HCT116 (cell line): Measurements from ENCODE around the gene SFR1. TPM values are rescaled to one million over a fixed set of nuclear protein-coding genes. Genes with fewer than 3 reads are reported as not detected.

Experiments used
- ATAC-seq: fragments of 200-7000 bp; cut with Tn5 transposase; 2 replicates; pipeline ENCODE4 v1.9.1; 2020; ENCODE audit warnings: mild to moderate bottlenecking, moderate library complexity
- BruUV-seq: library from RNA; stranded (reverse); fragments of 400-500 nt; replicated peaks from 2 replicates; lab custom pipeline; 2021; lab: Mats Ljungman, UMichigan
- CTCF ChIA-PET: fragments of 300-600 bp; sonication (Branson Sonifier 250); formaldehyde crosslinking; loops from one replicate; lab custom pipeline; 2021; ENCODE audit warnings: antibody characterized with exemption; lab: Charles Lee
- POLR2A ChIA-PET: fragments of 300-600, 350-600 bp; sonication (Branson Sonifier 250); formaldehyde crosslinking; loops from one replicate; lab custom pipeline; 2021; ENCODE audit warnings: antibody characterized with exemption; lab: Charles Lee
- RAD21 ChIA-PET, 2 experiments: fragments of 300-600 bp; sonication (Branson Sonifier 250); formaldehyde crosslinking; loops; one replicate each; lab custom pipeline; 2023; ENCODE audit warnings: low total read pairs in 2 of 2; ENCODE audit not compliant: uncharacterized antibody in 2 of 2, unreplicated experiment in 2 of 2, low non-redundant PET in 1 of 2; lab: Charles Lee
- DNase-seq: peaks from one replicate; pipeline ENCODE4 v3.0.0-alpha.2; 2010; ENCODE audit warnings: low read depth, low spot score
- H2AFZ ChIP-seq: fragments of 200-600 bp; shearing (Covaris generic), sonication (generic); 2 replicates; pipeline ENCODE4 v1.6.1; 2017; ENCODE audit warnings: low read depth, mixed run types, mixed read lengths, antibody characterized with exemption, low read length; ENCODE audit not compliant: poor library complexity, severe bottlenecking
- H3K27ac ChIP-seq: 2 replicates; pipeline ENCODE4 v1.5.1; 2012; ENCODE audit warnings: low read depth, low read length
- H3K27me3 ChIP-seq: fragments of 200-600 bp; sonication (generic); 2 replicates; pipeline ENCODE4 v1.6.1; 2016; ENCODE audit warnings: mixed run types, low read length, mixed read lengths; ENCODE audit not compliant: insufficient read depth
- H3K36me3 ChIP-seq, 2 experiments: fragments of 200-500 bp in 1 of 2; fragments of 200-600 bp in 1 of 2; sonication (Bioruptor generic) in 1 of 2; sonication (generic) in 1 of 2; 2 replicates each; pipeline versions ENCODE4 v1.5.1 to v1.6.1; 2014 to 2016; ENCODE audit warnings: low read length in 2 of 2, inconsistent platforms in 1 of 2, mixed read lengths in 1 of 2, mixed run types in 1 of 2; ENCODE audit not compliant: insufficient read depth in 2 of 2, control insufficient read depth in 1 of 2
- H3K4me1 ChIP-seq, 2 experiments: fragments of 200-600 bp in 1 of 2; sonication (generic) in 1 of 2; 2 replicates each; pipeline versions ENCODE4 v1.5.1 to v1.6.1; 2012 to 2017; ENCODE audit warnings: low read length in 2 of 2, inconsistent platforms in 1 of 2, mild to moderate bottlenecking in 1 of 2, mixed read lengths in 1 of 2, mixed run types in 1 of 2, moderate library complexity in 1 of 2; ENCODE audit not compliant: insufficient read depth in 2 of 2, control insufficient read depth in 1 of 2
- H3K4me2 ChIP-seq: fragments of 200-600 bp; sonication (generic); 2 replicates; pipeline ENCODE4 v1.6.1; 2017; ENCODE audit warnings: mixed run types, low read length, mixed read lengths
- H3K4me3 ChIP-seq, 2 experiments: fragments of 200-600 bp in 1 of 2; sonication (generic) in 1 of 2; replicated peaks in 1 of 2; 2 replicates each; pipeline ENCODE4 v1.5.1; 2011 to 2016; ENCODE audit warnings: low read length in 2 of 2, control low read depth in 1 of 2, low read depth in 1 of 2, mild to moderate bottlenecking in 1 of 2, mixed read lengths in 1 of 2, mixed run types in 1 of 2
- H3K79me2 ChIP-seq: fragments of 200-600 bp; sonication (generic); 2 replicates; pipeline ENCODE4 v1.6.1; 2017; ENCODE audit warnings: mild to moderate bottlenecking, mixed run types, low read length, moderate library complexity, mixed read lengths; ENCODE audit not compliant: insufficient read depth
- H3K9ac ChIP-seq: fragments of 200-600 bp; sonication (generic); 2 replicates; pipeline ENCODE4 v1.6.1; 2016; ENCODE audit warnings: low read length, mixed read lengths
- H3K9me2 ChIP-seq: fragments of 200-600 bp; sonication (generic), shearing (Covaris generic); 2 replicates; pipeline ENCODE4 v1.6.1; 2017; ENCODE audit warnings: mixed run types, mild to moderate bottlenecking, moderate library complexity; ENCODE audit not compliant: insufficient read depth
- H3K9me3 ChIP-seq, 2 experiments: fragments of 200-500 bp in 1 of 2; fragments of 200-600 bp in 1 of 2; sonication (Bioruptor generic) in 1 of 2; sonication (generic) in 1 of 2; 2 replicates each; pipeline ENCODE4 v1.6.1; 2014 to 2017; ENCODE audit warnings: low read length in 2 of 2, mixed read lengths in 2 of 2, inconsistent platforms in 1 of 2, low read depth in 1 of 2, mild to moderate bottlenecking in 1 of 2, mixed run types in 1 of 2, moderate library complexity in 1 of 2; ENCODE audit not compliant: control insufficient read depth in 1 of 2, insufficient read depth in 1 of 2
- H4K20me1 ChIP-seq: fragments of 200-600 bp; sonication (generic), shearing (Covaris generic); 2 replicates; pipeline ENCODE4 v1.6.1; 2017; ENCODE audit warnings: mixed run types, mild to moderate bottlenecking, moderate library complexity; ENCODE audit not compliant: insufficient read depth
- ATF3 ChIP-seq: IDR thresholded peaks from 2 replicates; pipeline ENCODE4 v1.6.1; 2012
- CBX3 ChIP-seq: IDR thresholded peaks from 2 replicates; pipeline ENCODE4 v1.6.1; 2012; ENCODE audit warnings: low read depth
- CEBPB ChIP-seq: IDR thresholded peaks from 2 replicates; pipeline ENCODE4 v1.6.1; 2012; ENCODE audit warnings: low read depth
- EGR1 ChIP-seq: IDR thresholded peaks from 2 replicates; pipeline ENCODE4 v1.6.1; 2012; ENCODE audit warnings: low read depth
- ELF1 ChIP-seq: IDR thresholded peaks from 2 replicates; pipeline ENCODE4 v1.6.1; 2012; ENCODE audit warnings: low read depth, borderline replicate concordance
- EZH2 ChIP-seq: fragments of 200-600 bp; sonication (generic); IDR thresholded peaks from 2 replicates; pipeline ENCODE4 v1.6.1; 2017; ENCODE audit warnings: antibody characterized with exemption, mixed run types
- EZH2phosphoT487 ChIP-seq: fragments of 200-600 bp; IDR thresholded peaks from 2 replicates; pipeline ENCODE4 v1.6.1; 2018; ENCODE audit warnings: antibody characterized with exemption, borderline replicate concordance
- FOSL1 ChIP-seq: IDR thresholded peaks from 2 replicates; pipeline ENCODE4 v1.6.1; 2012; ENCODE audit warnings: low read depth
- JUND ChIP-seq: IDR thresholded peaks from 2 replicates; pipeline ENCODE4 v1.6.1; 2012
- POLR2AphosphoS5 ChIP-seq: IDR thresholded peaks from 2 replicates; pipeline ENCODE4 v1.6.1; 2011; ENCODE audit warnings: mild to moderate bottlenecking, low read depth, low read length, moderate library complexity
- REST ChIP-seq: IDR thresholded peaks from 2 replicates; pipeline ENCODE4 v1.6.1; 2012; ENCODE audit warnings: low read depth
- SIN3A ChIP-seq: IDR thresholded peaks from 2 replicates; pipeline ENCODE4 v1.6.1; 2012; ENCODE audit warnings: low read depth
- TCF7L2 ChIP-seq: IDR thresholded peaks from 2 replicates; pipeline ENCODE4 v1.7.0; 2011; ENCODE audit warnings: borderline replicate concordance, inconsistent platforms; ENCODE audit not compliant: insufficient read depth, insufficient read length; ENCODE audit errors: extremely low read depth
- ZFX ChIP-seq: fragments of 450-650 bp; IDR thresholded peaks from 2 replicates; pipeline ENCODE4 v1.6.1; 2017
- intact Hi-C: fragments of 100-400 bp; cut with micrococcal nuclease; formaldehyde crosslinking; loops from 2 replicates; pipeline ENCODE4 v1.10.0; 2022
- total RNA-seq: library from RNA; stranded (reverse); gene quantifications from one replicate; pipeline ENCODE4 v1.2.1, GENCODE V29; 2021; ENCODE audit not compliant: unreplicated experiment
- TF ChIP-seq, protein P1 (sequence below), 3 experiments: fragments of 200-600 bp in 1 of 3; sonication (generic) in 1 of 3; IDR thresholded peaks in 2 of 3; conservative IDR thresholded peaks in 1 of 3; 2 replicates each; pipeline ENCODE4 v1.5.1; 2012 to 2017; ENCODE audit warnings: low read depth in 2 of 3, low read length in 2 of 3, antibody characterized with exemption in 1 of 3, borderline replicate concordance in 1 of 3, control low read depth in 1 of 3, mild to moderate bottlenecking in 1 of 3, mixed read lengths in 1 of 3, mixed run types in 1 of 3, moderate library complexity in 1 of 3; ENCODE audit not compliant: insufficient read depth in 1 of 3
- TF ChIP-seq, protein P2 (sequence below): IDR thresholded peaks from 2 replicates; pipeline ENCODE4 v1.6.1; 2012

SFR1 gene
- total RNA-seq, 1 experiment from 2014 or later = 38.5 TPM

DNA sequence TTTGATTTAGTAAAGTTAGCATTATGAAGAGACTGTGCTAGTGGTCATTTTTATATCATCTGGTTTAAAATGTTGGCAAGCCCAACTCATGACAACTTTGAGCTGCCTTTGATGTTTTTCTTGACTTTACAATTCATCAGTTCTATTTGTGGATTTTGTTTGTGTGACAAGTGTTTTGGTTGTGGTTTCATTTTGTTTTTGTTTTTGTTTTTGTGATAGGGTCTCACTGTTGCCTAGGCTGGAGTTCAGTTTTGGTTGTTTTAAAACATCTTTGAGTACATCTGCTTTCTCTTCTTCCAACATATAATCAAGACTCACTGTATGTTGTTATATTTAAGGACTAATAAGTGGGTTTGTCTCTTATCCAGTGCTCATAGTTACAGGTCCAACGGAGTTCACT is 17.6 kb upstream of the SFR1 start:
- no peak overlapping the region for H3K4me3 ChIP-seq
- no peak for TF ChIP-seq TCF7L2
- no peak for TF ChIP-seq ZFX
- no peak for TF ChIP-seq EZH2
- no peak for TF ChIP-seq EGR1
- ATAC-seq (no peak), DNase-seq (no peak)
- H3K27ac ChIP-seq = no peak overlapping the region
- intact Hi-C loops = no loop called here
- no peaks in the 10 kb centered on the region for H3K9me2 ChIP-seq
- peak overlapping the region; percentile 38 for H2AFZ ChIP-seq
- no peaks in the 10 kb centered on the region for H3K36me3 ChIP-seq
- CTCF ChIA-PET = interaction anchor here (2.0 kb wide), 1 partner anchor 17 kb away, joined by 6 read pairs; the partner anchor contains the start of gene SFR1
- H3K9ac ChIP-seq = no peak overlapping the region
- RAD21 ChIA-PET = interaction anchor here in 1 of 2 experiments (0.5 kb wide), 1 partner anchor 282 kb away, joined by 3 read pairs; no protein-coding TSS in a partner anchor
- no peaks in the 10 kb centered on the region for H3K27me3 ChIP-seq
- H3K4me1 ChIP-seq = peaks cover 0 to 20% of the 10 kb centered on the region in 2 experiments; a peak in 2 of 4 replicates
- H3K4me2 ChIP-seq = no peak overlapping the region
- H4K20me1 ChIP-seq = no peaks in the 10 kb centered on the region
- no TSS peak for BruUV-seq
- H3K9me3 ChIP-seq = peaks cover 0 to 3% of the 10 kb centered on the region in 2 experiments; a peak in 1 of 4 replicates
- POLR2A ChIA-PET = no interaction called here
- H3K79me2 ChIP-seq = no peaks in the 10 kb centered on the region

DNA sequence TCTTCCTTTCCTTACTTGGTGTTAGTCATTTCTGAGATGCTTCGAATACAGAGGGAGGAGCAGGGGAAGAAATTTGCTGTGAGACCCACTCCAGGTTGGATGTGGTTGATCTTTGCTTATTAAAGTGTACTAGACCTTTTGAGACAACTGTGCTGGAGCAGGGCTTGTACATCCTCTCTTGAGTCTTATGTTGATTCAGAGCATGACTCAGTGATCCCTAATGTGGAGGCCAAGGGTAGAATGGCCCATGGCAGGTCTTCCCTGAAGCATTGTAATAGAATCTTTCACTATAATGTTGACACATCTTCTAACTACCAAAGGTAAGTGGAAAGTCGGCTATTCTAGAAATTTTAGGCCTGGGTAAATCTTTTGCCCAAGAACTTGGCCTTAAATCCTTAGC is 17.0 kb upstream of the SFR1 start:
- no peaks in the 10 kb centered on the region for H3K9me2 ChIP-seq
- H3K9me3 ChIP-seq = peaks cover 0 to 3% of the 10 kb centered on the region in 2 experiments; a peak in 1 of 4 replicates
- peak overlapping the region; percentile 38 for H2AFZ ChIP-seq
- intact Hi-C loops = no loop called here
- no peaks in the 10 kb centered on the region for H3K36me3 ChIP-seq
- H4K20me1 ChIP-seq = no peaks in the 10 kb centered on the region
- DNase-seq (no peak), ATAC-seq (no peak)
- no TSS peak for BruUV-seq
- H3K27me3 ChIP-seq = no peaks in the 10 kb centered on the region
- ChIA-PET CTCF (interaction anchor here (2.0 kb wide), 1 partner anchor 17 kb away, joined by 6 read pairs; the partner anchor contains the start of gene SFR1), POLR2A (no interaction called here), RAD21 (no interaction called here)
- H3K9ac ChIP-seq = no peak overlapping the region
- no peak overlapping the region for H3K4me2 ChIP-seq
- H3K4me1 ChIP-seq = peaks cover 5 to 20% of the 10 kb centered on the region in 2 experiments; a peak in 3 of 4 replicates
- H3K4me3 ChIP-seq = no peak overlapping the region
- H3K79me2 ChIP-seq = no peaks in the 10 kb centered on the region
- no peak overlapping the region for H3K27ac ChIP-seq
- no peak for TF ChIP-seq FOSL1
- TF ChIP-seq ELF1 = no peak
- TF ChIP-seq, protein P1, sequence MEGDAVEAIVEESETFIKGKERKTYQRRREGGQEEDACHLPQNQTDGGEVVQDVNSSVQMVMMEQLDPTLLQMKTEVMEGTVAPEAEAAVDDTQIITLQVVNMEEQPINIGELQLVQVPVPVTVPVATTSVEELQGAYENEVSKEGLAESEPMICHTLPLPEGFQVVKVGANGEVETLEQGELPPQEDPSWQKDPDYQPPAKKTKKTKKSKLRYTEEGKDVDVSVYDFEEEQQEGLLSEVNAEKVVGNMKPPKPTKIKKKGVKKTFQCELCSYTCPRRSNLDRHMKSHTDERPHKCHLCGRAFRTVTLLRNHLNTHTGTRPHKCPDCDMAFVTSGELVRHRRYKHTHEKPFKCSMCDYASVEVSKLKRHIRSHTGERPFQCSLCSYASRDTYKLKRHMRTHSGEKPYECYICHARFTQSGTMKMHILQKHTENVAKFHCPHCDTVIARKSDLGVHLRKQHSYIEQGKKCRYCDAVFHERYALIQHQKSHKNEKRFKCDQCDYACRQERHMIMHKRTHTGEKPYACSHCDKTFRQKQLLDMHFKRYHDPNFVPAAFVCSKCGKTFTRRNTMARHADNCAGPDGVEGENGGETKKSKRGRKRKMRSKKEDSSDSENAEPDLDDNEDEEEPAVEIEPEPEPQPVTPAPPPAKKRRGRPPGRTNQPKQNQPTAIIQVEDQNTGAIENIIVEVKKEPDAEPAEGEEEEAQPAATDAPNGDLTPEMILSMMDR (IDR thresholded peaks at IDR 0.05 in 2 of 3, conservative IDR thresholded peaks at IDR 0.05 in 1 of 3; ENCODE audit: borderline replicate concordance in 1 of 3, insufficient read depth in 1 of 3, low read depth in 2 of 3, low read length in 2 of 3) = no peak
- TF ChIP-seq TCF7L2 = no peak
- TF ChIP-seq JUND = no peak
- TF ChIP-seq, protein P2, sequence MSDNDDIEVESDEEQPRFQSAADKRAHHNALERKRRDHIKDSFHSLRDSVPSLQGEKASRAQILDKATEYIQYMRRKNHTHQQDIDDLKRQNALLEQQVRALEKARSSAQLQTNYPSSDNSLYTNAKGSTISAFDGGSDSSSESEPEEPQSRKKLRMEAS = no peak
- no peak for TF ChIP-seq REST
- TF ChIP-seq ZFX = no peak
- TF ChIP-seq EZH2phosphoT487 = no peak
- TF ChIP-seq SIN3A = no peak
- no peak for TF ChIP-seq CBX3
- no peak for TF ChIP-seq CEBPB
- no peak for TF ChIP-seq ATF3
- no peak for TF ChIP-seq POLR2AphosphoS5
